GM12875 (cell line): ENCODE measurements around the gene NFE2L1.
"Not testable (repeated sequence)": the region's sequence is repeated elsewhere in the genome, so short reads cannot be mapped to it uniquely, and the experiment has no call there.

Experiments used
- H3K4me3 ChIP-seq: one replicate; pipeline ENCODE4 v1.5.1; 2011; ENCODE audit warnings: low read depth, low read length, control low read depth
- TF ChIP-seq, protein P1 (sequence below): IDR thresholded peaks from 2 replicates; pipeline ENCODE4 v1.5.1; 2011; ENCODE audit warnings: low read depth, mild to moderate bottlenecking, control low read depth, inconsistent platforms, low read length, moderate library complexity, borderline replicate concordance; ENCODE audit not compliant: insufficient read depth

Gene NFE2L1

DNA sequence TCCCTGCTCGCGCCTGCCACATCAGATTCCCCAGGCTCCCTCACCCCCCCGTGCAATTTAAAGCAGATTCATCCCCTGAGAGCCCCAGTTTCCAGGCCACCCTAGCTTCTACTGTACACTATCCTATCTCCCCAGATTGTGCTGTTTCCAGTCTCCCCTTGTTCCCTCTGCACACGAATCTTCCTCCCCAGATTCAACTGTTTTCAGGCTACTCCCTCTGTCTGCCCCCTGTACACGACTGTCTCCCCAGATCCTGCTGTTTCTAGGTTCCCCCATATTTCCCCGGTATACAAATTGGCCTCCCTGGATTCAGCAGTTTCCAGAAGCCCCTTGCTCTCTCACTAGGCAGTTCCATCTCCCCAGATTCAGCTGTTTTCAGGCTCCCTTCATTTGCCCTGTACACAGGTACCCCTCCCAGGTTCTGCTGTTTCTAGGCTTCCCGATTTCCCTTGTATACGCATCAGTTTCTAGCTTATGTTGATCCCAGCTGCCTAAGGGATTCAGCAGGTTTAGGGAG is 33.5 kb upstream of the NFE2L1 start:
- TF ChIP-seq, protein P1, sequence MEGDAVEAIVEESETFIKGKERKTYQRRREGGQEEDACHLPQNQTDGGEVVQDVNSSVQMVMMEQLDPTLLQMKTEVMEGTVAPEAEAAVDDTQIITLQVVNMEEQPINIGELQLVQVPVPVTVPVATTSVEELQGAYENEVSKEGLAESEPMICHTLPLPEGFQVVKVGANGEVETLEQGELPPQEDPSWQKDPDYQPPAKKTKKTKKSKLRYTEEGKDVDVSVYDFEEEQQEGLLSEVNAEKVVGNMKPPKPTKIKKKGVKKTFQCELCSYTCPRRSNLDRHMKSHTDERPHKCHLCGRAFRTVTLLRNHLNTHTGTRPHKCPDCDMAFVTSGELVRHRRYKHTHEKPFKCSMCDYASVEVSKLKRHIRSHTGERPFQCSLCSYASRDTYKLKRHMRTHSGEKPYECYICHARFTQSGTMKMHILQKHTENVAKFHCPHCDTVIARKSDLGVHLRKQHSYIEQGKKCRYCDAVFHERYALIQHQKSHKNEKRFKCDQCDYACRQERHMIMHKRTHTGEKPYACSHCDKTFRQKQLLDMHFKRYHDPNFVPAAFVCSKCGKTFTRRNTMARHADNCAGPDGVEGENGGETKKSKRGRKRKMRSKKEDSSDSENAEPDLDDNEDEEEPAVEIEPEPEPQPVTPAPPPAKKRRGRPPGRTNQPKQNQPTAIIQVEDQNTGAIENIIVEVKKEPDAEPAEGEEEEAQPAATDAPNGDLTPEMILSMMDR = no peak
- H3K4me3 ChIP-seq = no peak overlapping the region

DNA sequence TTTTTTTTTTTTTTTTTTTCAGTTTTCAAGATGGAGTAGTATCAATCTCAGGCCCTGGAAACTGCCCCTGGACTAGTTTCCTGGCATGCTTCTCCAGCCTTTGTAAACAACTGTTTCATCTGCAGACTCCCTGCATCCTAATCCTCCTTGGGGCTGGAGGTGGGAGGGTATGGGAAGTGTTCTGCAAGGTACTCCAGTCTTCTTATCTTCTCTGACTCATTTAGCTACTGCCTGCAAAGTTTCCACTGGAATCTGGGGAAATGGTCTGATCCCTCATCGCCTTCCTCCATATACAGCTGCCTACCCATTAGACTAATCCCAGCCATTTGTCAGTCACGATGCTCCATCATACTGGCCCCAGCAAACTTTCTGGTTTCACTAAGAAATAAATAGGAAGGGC is 32.0 kb upstream of the NFE2L1 start:
- TF ChIP-seq, protein P1 = no peak
- no peak overlapping the region for H3K4me3 ChIP-seq

DNA sequence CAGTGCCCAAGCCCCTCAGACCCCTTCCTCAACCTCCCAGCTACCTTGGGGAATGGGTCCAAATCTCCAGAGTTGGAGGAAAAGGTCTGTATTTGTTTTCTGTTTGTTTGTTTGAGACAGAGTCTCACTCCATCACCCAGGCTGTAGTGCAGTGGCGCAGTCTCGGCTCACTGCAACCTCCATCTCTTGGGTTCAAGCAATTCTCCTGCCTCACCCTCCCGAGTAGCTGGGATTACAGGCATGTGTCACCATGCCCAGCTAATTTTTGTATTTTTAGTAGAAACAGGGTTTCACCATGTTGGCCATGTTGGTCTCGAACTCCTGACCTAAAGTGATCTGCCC is 30.4 kb upstream of the NFE2L1 start:
- not testable (repeated sequence) for H3K4me3 ChIP-seq

DNA sequence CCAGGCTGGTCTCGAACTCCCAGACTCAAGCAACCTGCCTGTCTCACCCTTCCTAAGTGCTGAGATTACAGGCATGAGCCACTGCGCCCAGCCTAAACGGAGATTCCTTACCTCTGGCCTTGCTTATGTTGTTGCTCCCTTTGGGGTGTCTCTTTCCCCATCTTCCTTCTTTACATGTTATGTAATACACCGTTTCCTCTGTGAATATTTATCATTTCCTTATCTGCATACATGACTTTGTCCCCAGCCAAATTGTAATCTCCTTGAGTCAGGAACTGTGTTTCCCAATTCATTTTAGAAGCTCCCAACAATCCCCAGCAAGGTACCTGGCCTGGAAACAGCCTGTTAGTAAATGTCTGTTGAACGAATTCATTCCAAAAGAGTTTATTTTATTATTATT is 26.2 kb upstream of the NFE2L1 start:
- TF ChIP-seq, protein P1 = no peak
- no peak overlapping the region for H3K4me3 ChIP-seq

DNA sequence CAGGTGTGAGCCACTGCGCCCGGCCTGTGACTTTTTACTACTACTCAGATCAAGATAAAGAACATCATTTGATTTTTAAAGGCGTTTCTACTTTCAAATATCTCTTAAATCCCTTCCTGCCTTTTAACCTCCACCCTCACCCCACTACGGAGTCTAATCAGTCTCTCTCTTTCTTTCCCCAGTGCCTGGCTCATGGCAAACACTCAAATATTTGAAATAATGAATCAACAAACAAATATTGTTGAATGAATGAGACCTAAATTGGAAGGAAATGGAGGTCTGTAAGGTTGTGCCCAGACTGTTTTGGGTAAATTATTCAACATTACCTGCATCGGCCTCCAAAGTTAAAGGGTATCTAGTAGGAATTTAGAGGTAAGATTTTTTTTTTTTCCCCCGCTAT is 25.3 kb upstream of the NFE2L1 start:
- H3K4me3 ChIP-seq = no peak overlapping the region
- TF ChIP-seq, protein P1 = no peak

DNA sequence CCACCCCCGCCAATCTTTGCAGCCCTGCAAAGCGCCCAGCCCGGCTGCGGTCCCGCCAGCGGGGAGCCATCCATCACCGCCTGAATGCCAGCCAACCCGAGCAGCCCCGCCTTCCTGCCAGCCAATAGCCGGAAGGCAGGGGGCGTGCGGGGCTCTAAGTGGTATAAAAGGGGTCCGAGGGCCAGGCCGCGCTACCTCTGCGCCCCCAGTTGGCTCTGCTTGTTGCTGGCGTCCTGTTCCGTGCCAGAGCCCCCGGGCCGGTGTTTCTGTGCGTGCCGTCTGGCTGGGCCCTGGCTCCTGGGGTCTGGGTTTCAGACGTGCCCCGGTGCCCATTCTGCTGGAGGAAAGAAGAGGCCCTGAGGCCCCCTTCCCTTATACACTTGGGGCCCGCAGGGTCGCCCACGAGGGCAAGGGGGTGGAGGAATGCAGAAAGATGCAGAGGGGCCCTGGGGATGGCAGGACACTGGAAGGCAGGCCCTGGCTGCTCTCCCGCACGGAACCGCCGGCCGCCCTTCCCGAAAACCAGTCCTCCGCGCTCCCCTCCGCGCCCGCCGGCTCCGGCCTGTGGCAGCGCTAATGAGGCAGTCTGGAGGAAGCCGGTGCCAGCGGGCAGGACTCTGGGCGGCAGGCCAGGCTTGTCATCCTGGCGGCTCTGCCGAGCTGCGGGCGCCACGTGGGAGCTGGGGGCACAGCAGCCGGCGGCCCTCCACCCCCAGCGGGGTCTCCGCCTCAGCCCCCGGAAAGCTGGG is 24.6 kb upstream of the NFE2L1 start:
- TF ChIP-seq, protein P1 = 0 out of 2 replicates have a peak, but pooled peaks have one; percentile 10
- H3K4me3 ChIP-seq = peak overlapping the region; percentile 52

DNA sequence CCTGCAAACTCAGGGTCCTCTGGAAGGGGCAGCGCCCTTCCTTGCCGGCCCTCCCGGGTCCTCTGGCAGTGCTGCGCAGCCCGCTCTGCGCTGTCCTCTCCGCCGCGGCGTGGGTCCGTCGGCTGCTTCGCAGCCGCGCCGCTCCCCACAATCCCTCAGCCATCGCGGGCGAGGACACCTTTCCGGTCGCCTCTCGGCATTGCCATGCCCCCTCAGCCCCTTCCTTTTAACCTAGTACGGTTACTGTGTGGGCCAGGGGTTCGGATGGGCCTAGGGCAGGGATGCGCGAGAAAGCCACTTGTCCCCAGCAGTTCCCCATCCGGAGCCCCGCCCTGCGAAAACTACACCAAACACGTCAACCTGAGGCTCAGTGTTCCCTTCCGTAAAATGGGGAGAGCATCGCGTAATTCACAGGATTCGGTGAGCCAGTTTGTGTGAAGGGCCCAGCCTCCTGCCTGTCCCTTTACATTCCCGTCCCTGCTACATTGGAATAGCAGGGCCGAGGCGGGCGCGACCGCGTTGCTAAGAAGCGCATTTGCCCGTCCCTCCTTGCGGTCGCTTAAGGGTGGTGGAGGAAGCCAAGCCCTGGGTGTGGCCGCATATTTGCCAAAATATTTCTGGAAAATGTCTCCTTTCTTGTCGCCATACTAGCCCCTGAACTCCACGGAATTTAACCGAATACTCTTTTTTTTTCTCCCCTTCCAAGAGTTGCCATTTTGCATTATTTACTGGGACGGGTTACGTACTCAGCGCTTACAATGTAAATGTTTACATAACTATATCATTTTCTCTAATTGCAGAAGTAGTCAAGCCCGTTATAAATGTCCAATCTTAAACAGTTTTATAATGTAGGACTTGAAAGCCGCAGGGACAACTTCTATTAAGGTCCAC is 23.8 kb upstream of the NFE2L1 start:
- peak overlapping the region; percentile 52 for H3K4me3 ChIP-seq
- TF ChIP-seq, protein P1 = no peak
